ENCODE data around the gene PIK3R1.

- TF ChIP-seq CTCF (optimal IDR thresholded peaks at IDR 0.05 in 1 of 3, IDR thresholded peaks at IDR 0.05 in 1 of 3, conservative IDR thresholded peaks at IDR 0.05 in 1 of 3; ENCODE audit: extremely low read depth in 1 of 3, insufficient read depth in 2 of 3, low read length in 3 of 3) (no peak), EZH2 (IDR thresholded peaks at IDR 0.05; ENCODE audit: low read length) (no peak)
These were observed 103.6 kb downstream of the PIK3R1 start for GRCh38 chr5:68318955-68319705.

Measured in keratinocyte (primary cell).